Stimulated activated CD4-positive, alpha-beta T cell treated with anti-CD3 and anti-CD28 coated beads, Interleukin-15, amount 100 ng/mL, for 24 hours (primary cell): Measurements from ENCODE around the gene BMAL2.

Experiments used
- DNase-seq: peaks from one replicate; pipeline ENCODE4 v3.0.0-alpha.2; 2020

Gene BMAL2, protein sequence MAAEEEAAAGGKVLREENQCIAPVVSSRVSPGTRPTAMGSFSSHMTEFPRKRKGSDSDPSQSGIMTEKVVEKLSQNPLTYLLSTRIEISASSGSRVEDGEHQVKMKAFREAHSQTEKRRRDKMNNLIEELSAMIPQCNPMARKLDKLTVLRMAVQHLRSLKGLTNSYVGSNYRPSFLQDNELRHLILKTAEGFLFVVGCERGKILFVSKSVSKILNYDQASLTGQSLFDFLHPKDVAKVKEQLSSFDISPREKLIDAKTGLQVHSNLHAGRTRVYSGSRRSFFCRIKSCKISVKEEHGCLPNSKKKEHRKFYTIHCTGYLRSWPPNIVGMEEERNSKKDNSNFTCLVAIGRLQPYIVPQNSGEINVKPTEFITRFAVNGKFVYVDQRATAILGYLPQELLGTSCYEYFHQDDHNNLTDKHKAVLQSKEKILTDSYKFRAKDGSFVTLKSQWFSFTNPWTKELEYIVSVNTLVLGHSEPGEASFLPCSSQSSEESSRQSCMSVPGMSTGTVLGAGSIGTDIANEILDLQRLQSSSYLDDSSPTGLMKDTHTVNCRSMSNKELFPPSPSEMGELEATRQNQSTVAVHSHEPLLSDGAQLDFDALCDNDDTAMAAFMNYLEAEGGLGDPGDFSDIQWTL

DNA sequence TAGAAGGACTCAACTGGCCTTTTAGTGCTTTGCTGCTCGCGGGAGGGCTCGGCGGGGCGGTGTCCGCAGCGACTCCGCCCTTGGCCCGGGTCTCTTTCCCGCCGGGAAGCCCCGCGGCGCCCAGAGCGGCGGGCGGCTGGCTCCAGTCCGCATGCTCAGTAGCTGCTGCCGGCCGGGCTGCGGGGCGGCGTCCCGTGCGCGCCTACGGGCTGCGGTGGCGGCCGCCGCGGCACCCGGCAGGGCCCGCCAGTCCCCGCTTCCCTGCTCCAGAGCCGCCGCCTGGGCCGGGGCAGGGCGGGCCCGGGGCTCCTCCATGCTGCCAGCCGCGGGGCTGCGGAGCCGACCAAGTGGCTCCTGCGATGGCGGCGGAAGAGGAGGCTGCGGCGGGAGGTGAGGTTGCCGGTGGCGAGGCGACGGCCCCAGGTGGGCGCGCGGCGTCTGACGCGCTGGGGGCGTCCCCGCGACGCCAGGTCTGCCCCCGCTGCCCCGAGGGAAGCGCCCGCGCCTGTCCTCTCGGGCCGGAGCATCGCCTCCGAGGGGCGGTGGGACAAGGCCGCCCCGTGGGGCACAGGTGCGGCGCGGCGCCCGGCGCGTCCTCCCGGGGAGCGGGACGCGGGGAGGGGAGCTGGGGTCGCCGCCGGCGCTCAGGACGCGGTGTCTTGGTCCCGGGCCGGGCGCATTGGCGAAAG, at the start of gene BMAL2:
BMAL2 (plus strand) TSS at position 123 of the 689 bp plus-strand sequence; CDS start at position 360, 237 bp downstream.
- DNase-seq = peak; percentile 65

DNA sequence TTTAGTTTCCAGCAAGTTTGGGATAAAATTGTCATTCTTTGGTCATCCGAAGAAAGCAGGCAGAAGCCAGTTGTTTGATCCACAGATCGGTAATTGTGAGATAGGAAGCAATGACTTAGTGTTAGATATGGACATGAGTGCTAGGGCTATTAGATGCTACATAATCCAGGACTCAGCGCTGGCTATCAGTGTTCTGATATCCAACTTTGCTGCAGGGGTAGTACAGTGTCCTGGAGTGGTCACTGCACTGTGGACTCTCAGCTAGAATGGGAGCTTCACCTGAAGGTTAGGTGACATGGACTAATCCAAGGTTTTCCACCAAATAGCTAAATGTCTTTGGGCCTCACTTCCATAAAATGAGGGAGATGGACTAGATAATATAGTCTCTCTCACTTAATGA, 48.6 kb upstream of the BMAL2 start:
- no peak for DNase-seq

DNA sequence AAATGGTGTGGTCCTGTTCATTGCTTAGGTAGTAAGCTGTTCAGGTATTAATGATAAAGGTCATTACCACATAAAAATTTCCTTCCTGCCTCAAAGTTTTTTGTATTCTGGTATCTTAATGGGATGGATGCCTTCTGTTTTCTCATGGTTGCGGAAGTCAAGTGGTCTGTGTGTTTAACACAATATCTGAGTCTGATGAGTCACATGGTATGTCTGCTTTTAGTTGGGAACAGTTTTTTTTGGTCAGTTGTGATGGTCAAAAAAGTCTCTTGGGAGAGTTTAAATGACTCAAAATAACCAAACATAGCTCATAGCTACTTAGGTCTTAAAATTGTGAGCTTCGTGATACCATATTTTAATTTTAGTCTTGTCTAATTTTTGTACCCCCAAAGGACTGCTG, 47.9 kb upstream of the BMAL2 start:
- no peak for DNase-seq

DNA sequence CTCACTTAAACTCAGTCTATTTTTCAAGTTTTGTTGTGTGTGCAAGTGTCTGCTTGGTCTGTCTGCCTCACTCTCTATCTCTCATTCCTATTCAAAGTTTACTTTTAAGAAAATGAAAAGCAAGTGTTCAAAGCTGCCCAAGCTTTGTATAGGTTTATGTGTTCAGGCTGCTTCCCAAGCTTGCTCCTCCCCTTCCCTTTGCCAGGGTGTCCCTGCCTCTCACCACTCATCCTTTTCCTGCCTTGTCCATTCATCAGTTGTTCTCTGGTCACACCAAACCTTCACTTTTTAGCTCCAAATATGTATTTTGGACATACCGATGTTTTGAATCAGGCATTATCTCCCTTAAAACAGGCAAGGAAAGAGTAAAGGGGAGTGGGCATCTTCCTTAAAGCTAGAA, 47.2 kb upstream of the BMAL2 start:
- no peak for DNase-seq

DNA sequence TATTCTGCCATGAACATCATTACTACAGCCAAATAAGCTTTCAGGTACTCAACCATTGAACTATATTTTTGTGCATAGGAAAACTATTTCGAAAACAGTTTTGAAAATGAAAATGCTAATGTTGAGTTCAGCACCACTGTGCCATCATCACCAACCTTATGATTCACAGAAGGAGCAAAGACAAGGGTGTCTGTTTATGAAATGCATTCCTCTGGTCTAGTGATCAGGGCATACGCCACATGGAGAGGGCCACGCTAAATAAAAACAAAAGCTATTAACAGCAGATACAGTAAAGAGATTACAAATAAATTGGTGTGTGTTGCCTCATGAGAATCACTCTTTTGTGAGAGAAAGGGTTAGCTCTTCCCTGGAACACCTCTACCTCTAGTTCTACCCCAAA, 43.2 kb upstream of the BMAL2 start:
- no peak for DNase-seq

DNA sequence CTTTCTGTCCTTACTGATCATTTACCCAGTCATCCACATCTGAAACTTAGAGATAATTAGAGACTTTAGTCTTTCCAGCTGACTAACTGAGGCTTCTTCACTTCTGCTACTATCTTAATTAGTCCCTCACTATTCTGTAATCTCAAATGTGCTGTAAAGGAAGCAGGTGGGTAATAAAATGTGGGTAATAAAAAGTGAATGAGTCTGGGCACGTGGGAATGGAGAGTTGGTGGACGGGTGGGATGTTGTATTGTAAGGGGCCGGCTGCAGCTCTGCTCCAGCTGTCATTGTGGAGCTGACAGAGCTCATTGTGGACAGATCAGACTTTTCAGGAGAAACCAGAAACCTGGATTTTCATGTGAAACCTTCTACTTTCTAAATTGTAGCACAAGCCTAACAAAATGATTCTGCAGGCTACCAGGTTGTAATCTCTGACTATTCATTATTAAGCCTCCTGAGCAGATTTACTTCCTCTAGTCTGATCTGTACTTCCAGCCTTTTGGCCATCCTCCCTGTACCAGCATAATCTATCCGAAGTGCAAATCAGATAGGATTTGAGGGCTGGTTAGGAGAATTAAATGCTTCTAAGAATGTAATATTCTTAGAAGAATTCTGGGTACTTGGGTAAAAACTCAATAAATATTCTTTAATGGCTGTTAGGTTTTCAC, 42.0 kb upstream of the BMAL2 start:
- no peak for DNase-seq

DNA sequence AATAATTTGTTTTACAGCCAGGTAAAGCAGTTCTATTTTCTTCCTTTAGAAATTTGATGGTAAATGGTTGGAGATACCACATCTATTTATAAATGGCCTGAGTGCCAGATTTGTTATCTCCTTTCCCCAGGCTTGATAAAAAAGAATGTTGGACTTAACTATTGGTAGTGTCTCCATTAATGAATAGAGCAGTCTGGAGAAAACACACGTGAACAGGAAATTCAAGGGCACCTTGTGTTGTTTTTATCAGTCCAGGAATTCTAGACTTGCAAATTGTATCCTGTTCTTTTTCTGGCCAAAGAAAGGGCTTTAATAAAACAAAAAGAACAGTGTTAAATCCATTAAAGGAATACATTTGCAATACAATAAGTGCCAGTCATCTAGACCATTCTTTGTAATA, 40.8 kb upstream of the BMAL2 start:
- DNase-seq = no peak

DNA sequence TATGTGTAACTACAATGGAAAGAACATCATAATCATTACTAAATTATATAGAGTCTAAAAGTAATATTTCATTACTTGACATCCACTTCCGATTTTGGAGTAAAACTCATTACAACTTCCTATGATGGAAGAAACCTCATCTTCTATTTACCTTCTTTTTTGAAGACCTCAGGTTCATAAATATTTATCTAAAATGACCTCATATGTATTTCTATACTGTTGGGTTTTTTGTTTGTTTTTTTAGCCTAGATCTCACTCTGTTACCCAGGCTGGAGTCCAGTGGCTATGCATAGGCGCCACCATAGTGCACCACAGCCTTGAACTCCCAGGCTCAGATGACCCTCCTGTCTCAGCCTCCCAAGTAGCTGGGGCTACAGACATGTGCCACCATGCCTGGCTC, 39.9 kb upstream of the BMAL2 start:
- DNase-seq = no peak

DNA sequence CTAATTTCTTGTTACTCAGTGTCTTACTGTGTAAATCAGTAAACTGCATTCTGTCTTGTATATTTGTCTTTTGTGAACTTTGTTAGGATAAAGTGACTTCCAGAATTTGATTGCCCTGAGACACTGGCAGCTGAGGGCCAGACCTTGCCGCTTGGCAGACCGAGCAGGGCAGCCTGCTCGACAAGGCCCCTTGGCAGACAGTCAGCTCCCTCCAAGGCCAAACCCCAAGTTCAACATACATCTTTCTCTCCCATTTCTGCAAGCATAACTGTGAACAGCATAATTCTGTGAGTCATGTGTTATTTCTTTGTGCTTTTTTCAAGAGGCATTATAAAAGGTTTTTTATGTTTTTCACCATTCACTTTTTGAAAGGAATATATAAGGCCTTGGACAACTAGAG, 39.2 kb upstream of the BMAL2 start:
- DNase-seq = no peak

DNA sequence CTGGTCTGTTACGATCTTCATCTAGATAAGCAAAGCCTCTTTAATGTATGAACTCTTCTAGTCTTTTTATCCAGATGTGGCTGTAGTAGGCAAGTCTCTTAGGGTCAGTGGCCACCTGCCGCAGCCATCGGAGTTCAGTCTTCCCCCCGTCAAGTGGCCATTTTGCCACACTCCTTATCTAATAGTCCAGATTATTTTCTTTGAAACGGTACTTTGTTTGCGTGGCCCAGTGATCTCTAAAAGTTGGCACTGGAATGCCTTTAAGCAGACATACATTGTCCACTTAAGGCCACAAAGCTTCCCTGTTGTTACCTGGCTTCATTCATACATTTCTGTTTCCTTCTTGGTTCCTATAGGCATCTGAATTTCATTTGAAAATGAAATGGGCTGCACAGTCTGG, 36.0 kb upstream of the BMAL2 start:
- DNase-seq = no peak

DNA sequence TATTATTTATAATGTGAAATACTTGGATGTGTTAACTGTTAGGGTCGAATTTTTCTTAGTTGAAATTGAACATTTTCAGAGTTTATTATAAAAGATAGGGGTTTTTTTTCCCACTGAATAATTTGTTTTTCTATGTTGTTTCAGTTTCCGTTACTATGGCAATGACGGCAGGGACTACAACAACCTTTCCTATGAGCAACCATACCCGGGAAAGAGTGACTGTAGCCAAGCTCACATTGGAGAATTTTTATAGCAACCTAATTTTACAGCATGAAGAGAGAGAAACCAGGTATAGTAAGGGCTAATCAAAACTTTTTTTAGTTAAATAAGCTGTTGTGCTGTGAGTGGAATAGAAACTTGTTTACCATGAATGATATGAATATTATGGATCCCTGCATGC, 35.1 kb upstream of the BMAL2 start:
- DNase-seq = no peak

DNA sequence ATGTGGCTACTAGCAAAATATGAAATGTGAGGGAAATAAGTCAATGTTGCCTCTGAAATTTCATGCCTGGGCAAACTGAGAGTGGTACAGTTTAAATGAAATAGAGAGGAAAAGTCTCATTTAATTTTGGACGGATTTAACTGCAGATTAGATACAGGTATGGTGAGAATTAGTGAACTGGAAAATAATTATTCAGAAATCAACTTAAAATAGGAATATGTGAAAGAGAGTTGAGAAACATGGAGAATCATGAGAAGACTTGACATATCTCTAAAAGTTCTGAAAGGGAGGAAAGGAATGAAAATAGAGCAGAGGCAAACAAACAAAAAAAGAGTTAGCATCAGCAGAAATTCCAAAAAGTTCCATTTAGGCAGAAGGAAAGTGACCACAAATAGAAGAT, 33.5 kb upstream of the BMAL2 start:
- DNase-seq = no peak

DNA sequence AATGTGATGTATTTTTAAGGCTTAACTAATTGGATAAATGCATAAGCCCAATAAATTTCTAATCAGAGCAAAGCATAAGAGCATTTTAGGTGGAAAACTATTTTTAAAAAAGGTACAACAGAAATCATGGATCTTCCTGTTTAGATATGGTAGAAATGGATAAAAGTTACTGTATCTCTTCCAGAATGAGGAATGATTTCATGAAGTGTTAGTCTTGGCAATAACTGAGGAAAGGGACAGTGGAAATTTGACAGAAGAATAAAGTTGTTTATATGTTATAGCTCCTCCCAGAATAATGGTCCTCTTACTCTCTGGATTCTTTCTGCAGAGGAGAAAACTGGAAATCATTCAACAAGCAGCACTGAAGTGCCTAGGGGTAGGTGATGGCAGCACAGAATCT, 32.4 kb upstream of the BMAL2 start:
- no peak for DNase-seq

DNA sequence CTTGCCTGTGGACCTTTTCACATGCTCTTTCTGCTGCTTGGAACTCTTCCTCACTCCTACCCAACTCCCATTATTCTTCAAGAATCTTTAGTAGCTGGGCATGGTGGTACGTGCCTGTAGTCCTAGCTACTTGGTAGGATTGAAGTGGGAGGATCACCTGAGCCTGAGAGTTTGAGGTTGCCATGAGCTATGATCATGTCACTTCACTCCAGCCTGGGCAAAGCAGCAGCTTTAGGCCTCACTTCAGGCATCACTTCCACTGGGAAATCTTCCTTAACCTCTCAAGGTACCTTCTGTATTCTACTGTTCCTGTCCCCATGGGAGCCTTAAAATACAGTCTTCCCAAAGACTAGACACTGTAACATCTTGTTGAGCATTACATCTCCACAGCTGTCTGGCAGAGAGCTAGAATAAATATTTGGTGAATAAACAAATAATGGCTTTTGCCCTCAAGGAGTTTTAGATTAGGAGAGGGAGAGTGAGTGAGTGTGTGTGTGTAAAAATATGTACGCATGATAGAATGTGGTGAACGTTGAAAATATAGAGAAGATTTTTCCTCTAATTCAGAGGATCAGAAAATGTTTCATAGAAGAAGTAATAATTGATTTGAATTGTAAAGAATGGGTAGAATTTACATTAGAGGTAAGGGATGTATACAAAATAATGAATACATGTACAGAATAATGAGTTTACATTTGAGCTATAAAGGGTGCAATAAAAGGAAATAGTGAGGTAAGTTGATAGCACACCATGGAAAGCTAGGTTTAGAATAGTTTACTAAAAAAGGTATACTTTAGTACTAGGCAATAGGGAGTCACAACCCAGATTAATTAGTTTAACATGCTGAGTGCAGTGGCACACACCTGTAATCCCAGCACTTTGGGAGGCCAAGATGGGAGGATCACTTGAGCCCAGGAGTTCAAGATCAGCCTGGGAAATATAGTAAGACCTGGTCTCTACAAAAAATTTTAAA, 29.2 kb upstream of the BMAL2 start:
- DNase-seq = no peak

DNA sequence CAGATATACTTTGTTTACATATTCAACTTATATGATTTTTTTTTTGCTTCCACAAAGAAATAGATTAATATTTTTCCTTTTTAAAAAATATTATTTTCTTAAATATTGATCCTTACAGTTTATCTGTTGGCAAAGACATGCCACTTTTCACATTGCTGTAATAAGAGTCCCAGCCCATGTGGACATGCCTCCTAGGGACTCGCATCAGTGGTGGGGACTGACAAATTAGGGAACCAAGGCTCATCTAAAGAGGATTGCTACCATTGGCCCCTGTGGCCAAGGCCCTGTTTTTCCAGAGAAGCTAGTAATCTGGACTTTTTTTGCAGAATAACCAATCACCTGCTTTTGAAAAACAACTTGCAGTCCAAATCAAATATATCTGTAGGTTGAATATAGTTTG, 27.8 kb upstream of the BMAL2 start:
- DNase-seq = no peak

DNA sequence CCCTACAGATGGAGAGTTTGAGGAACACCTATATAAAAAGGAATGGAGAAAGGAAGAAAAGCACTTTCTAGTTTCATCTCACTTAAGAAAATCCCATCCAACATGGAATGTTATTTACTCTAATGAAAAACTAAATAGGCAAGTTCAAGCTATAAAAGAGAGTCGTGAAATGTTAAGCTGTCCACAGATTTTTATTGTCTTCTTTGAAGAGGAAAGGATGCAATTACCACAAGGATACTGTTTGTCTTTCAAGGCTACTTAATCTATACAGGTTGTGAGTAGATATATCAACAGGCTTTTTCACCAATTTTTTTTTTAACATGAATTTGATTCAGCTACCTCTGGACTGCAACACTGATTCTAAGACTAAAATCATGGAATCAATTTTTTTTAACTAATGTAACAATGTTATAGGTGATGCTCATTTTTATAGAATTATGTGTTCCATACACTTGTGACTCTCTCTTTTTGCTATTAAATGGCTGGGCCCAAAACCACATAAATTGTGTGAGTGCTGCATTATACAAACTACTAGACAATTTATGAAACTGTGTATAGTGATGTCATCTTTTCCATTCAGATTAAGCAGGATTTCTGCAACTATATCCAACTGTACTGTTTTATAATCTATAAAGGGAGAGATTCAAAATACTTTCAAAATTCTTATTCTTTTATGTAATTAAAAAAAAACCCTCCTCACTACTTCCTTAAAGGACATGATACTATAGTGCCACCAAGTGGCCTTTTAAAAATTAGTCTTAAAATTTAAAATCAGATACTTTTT, 26.8 kb upstream of the BMAL2 start:
- DNase-seq = no peak

DNA sequence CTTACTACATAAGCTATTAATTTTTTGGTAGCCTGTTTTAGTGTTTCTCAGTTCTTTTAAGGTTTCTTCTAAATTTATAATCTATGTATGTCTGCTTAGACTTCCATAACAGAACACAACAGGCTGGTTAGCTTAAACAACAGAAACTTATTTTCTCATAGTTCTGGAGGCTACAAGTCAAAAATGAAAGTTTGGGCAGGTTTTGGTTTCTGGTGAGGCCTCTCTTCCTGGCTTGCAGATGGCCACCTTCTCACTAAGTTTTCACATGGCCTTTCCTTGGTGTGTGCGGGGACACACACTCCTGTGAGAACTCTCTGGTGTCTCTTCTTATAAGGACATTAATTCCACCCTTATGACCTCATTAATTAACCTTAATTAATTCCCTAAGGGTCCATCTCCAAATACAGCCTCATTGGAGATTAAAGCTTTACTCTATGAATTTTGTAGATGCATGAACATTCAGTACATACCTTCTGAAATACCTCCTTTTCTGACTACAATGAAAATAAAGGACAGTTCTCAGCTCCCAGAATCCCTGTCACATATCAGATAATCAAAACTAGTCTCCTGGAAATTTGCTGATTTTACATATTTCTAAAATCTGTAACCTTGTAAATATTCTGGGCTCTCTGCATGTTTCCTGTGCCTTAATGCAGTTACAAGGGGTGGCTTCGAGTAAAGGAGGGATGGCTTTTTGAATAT, 23.2 kb upstream of the BMAL2 start:
- DNase-seq = no peak

DNA sequence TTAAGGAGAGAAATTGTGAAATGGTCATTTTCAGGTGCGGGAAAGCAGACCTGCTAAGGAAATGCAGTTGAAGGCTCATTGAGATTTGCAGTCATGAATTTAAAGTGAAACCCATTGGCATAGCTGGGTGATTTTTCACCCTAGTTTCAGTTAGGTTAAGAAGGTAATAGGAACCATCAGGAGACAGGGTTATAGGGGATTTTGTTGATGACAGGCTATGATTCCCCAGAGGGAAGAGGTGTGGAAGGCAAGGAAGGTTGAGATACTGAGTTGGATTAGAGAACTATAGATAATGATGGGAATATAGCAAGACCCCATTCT, 22.7 kb upstream of the BMAL2 start:
- no peak for DNase-seq

DNA sequence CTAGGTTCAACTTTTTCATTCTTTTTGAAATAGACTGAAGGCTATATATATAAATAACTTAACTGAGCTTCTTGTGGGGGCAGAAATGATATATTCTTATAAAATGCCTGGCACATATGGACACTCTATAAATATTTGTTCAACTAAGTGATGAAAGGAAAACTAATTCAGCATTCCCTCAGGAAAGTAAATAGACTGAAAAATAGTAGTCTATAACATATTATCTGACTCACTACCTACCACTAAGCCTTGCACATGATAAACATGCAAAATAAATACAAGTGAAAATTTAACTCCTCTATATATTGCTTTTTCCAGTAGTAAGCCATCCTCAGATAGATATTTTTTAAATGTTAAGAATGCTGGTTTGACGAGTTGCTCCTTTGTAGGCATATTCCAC, 15.7 kb upstream of the BMAL2 start:
- DNase-seq = no peak

DNA sequence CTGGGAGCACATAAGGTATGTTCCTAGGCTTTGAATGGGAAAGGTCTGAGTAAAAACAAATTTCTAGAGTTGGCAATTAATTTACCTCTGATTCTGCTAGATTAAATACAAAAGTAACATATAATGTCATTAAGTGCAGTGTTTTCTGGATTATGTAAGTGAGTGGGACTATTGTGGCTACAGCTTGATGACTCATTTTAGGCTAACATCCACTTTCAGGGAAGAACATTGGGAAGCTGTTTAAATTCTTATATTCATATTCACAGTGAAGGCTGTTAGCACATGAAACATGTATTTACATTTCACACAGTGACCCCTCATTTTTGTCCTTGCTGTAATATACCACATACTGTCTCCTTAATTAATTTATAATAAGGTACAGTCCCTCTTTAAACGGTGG, 13.2 kb upstream of the BMAL2 start:
- DNase-seq = no peak

DNA sequence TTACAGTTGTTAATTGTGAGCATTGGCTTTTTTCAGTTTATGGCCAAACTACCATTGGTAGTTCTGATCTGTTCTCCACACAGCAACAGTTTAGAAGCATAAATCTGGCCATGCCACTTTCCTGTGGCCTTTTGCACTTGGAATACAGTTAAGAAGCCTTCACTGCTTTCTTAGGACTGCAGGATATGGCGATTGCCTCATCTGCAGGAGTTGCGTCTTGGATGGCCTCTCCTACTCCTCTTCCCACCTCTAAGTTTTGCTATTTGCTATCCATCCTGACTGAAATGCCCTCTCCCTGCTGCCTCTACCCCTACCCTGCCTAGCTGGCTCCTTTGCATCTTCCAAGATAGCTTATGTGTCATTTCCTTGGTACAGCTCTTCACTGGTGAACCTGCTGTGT, 12.8 kb upstream of the BMAL2 start:
- DNase-seq = no peak
